Ishikawa (cell line): ENCODE data around the gene RYR2.

Experiments
- CREB1 ChIP-seq: IDR thresholded peaks from 2 replicates; pipeline ENCODE4 v1.6.1; 2012; ENCODE audit warnings: low read depth
- RAD21 ChIP-seq: IDR thresholded peaks from 2 replicates; pipeline ENCODE4 v1.6.1; 2012; ENCODE audit warnings: low read depth
- TCF12 ChIP-seq: IDR thresholded peaks from 2 replicates; pipeline ENCODE4 v1.6.1; 2012; ENCODE audit warnings: low read depth
- YY1 ChIP-seq: IDR thresholded peaks from 2 replicates; pipeline ENCODE4 v1.6.1; 2012; ENCODE audit warnings: low read depth
- TF ChIP-seq, protein P1 (sequence below): IDR thresholded peaks from 2 replicates; pipeline ENCODE4 v1.6.1; 2012

DNA sequence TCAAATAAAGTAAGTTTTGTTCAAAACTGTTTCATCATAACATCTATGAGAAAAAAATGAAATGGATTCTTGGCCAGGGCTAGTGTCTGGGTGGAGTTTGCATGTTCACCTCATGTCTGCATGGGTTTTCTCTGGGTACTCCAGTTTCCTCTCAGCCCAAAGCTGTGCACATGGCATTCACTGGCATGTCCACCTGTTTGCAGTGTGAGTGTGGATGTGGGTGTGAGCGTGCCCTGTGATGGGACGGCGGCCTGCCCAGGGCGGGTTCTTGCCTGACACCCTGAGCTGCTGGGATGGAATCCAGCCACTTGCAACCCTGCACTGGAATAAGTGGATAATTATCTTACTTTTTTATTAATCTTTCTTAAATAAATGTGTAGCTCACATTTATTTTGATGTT lies 185.5 kb downstream of the RYR2 start:
- TF ChIP-seq RAD21 (no peak), YY1 (no peak), CREB1 (no peak), TCF12 (no peak)
- TF ChIP-seq, protein P1, sequence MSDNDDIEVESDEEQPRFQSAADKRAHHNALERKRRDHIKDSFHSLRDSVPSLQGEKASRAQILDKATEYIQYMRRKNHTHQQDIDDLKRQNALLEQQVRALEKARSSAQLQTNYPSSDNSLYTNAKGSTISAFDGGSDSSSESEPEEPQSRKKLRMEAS = no peak
